HG03469 (cell line): ENCODE results near the gene CCDC144A.
"Not testable (repeated sequence)": the region's sequence is repeated elsewhere in the genome, so short reads cannot be mapped to it uniquely, and the experiment has no call there.

ENCODE experiments used
- ATAC-seq: cut with Tn5 transposase; IDR thresholded peaks from one replicate; pipeline ENCODE4 v1.9.1; 2021; ENCODE audit warnings: mild to moderate bottlenecking, moderate library complexity, moderate number of reproducible peaks; ENCODE audit not compliant: unreplicated experiment

Gene CCDC144A

GRCh38 chr17:16750515-16750914 is 60.5 kb downstream of the CCDC144A start:
- ATAC-seq = not testable (repeated sequence)

GRCh38 chr17:16751224-16751923 is 61.3 kb downstream of the CCDC144A start:
- ATAC-seq = not testable (repeated sequence)

GRCh38 chr17:16751924-16752287 is 61.9 kb downstream of the CCDC144A start:
- ATAC-seq = not testable (repeated sequence)

- not testable (repeated sequence) for ATAC-seq
Observed at GRCh38 chr17:16757520-16757919, 67.5 kb downstream of the CCDC144A start.

- ATAC-seq = not testable (repeated sequence)
Observed at GRCh38 chr17:16758177-16758576, 68.1 kb downstream of the CCDC144A start.

GRCh38 chr17:16768290-16769175 is 78.5 kb downstream of the CCDC144A start:
- ATAC-seq = not testable (repeated sequence)

DNA sequence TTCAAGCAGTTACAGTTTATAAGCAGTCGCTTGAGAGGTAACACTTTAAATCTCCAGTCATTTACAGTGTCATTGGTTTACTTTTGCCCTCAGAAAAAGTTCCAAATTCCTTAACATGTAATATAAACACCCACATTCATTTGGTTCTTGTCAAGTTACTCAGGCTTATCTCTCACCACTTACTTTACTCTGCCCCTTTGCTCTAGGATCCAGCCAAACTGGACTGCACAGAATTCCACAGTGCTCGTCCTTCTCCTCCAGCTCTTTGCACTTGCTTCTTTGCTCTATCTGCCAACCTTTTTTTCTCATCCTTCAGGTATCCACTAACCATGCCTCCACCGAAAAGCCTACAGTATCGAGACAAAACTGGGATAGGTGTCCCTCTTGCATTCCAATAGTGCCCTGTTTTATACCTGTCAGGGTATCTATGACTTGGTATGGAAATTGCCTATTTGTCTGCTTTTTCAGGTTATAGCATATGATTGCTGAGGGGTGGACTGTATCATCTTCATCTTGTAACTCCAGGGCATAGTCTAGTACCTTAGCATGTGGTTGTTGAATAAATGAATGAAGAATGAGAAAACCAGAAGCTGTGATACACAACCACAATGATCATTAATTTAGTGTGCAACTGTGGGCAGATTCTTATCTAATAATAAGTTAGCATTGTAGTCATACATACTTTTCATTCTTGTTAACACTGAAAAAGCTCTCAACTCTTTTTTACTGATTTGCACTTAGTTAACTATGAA is 82.5 kb downstream of the CCDC144A start:
- not testable (repeated sequence) for ATAC-seq

GRCh38 chr17:16773146-16773522 is 83.1 kb downstream of the CCDC144A start:
- ATAC-seq = not testable (repeated sequence)

GRCh38 chr17:16787851-16788250 is 97.8 kb downstream of the CCDC144A start:
- not testable (repeated sequence) for ATAC-seq

GRCh38 chr17:16788889-16789536 is 99.0 kb downstream of the CCDC144A start:
- not testable (repeated sequence) for ATAC-seq

DNA sequence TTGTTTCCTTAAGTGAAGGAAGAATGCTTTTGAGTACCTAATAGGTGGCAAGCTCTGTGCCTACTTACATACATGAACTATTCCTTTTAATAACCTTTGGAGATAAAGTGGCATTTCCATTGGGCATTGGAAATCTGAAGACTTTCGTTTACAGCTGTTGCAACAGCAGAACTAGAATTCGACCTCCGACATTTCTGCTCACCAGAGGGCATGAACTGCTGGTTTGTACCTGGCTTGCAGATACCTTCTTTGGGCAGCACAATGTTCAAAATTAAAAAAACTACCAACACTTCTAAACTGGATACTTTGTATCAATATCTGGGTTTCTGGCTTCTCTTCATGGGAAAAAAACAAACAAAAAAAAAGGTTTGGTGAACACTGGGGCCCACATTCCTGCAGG is 99.6 kb downstream of the CCDC144A start:
- not testable (repeated sequence) for ATAC-seq

DNA sequence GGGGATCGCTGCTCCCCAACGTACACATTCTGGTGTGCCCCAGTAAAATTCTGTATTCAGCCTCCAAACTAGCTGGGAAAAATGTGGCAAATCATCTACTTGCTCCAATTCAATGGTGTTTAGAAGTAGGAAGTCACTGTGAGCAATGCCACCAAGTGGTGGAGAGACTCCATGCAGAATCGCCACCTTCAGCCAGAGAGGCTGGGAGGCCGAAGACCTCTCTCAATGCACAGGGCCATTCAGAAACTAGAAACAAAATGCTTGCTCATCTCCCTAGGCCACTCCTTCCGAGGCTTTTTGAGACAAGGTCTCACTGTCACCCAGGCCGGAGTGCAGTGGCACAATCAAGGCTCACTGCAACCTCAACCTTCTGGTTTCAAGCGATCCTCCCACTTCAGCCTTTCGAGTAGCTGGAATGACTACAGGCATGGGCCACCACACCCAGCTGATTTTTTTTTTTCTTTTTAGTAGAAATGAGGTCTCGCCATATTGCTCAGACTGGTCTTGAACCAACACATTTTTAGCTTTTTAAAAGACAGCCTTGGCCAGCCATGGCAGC is 100.4 kb downstream of the CCDC144A start:
- ATAC-seq = not testable (repeated sequence)

DNA sequence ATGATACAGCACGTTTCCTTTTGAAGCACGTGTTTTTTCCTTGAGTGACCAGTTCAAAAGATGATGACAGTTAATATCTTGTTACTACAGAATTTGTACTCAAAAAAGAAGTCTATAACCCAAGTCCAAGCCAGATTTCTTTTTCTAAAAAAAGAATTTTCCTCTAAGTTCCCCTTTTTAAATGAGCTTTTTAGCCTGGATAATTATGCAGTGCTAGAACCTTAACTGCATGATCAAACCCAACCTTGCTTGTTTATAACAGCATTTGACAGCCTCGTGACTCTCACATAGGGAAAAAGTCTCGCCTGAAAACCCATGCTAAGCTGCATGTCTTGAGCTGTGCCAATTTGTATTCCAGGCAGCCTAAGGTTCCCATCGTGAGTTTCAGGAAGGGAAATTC is 104.2 kb downstream of the CCDC144A start:
- ATAC-seq = not testable (repeated sequence)

DNA sequence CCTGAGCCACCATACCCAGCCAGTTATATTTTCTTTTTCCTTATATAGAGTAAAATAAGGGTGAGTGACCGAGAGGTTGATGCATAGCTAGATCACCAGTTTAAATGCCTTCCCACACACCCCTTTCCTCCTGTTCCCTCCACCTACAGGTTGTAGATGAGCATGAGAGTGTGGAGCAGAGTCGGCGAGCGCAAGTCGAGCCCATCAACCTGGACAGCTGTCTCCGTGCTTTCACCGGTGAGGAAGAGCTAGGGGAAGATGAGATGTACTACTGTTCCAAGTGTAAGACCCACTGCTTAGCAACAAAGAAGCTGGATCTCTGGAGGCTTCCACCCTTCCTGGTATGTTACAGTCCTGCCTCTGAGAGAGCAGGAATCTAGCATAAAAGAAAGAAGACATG is 105.9 kb downstream of the CCDC144A start:
- not testable (repeated sequence) for ATAC-seq

- not testable (repeated sequence) for ATAC-seq
Observed at GRCh38 chr17:16804851-16805250, 114.8 kb downstream of the CCDC144A start.

DNA sequence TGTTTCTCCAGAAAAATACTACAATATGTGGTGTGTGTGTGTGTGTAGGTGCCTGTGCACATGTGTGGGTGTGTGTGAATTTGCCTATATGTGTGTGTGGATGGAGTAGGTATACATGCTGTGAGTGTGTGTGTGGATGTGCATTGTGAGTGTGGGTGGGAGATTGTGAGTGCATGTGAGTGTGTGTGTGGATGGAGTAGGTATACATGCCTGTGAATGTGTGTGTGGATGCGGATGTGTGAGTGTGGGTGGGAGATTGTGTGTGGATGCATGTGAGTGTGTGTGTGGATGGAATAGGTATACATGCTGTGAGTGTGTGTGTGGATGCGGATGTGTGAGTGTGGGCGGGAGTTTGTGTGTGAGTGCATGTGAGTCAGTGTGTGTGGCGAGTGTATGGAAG is 116.6 kb downstream of the CCDC144A start:
- ATAC-seq = not testable (repeated sequence)

DNA sequence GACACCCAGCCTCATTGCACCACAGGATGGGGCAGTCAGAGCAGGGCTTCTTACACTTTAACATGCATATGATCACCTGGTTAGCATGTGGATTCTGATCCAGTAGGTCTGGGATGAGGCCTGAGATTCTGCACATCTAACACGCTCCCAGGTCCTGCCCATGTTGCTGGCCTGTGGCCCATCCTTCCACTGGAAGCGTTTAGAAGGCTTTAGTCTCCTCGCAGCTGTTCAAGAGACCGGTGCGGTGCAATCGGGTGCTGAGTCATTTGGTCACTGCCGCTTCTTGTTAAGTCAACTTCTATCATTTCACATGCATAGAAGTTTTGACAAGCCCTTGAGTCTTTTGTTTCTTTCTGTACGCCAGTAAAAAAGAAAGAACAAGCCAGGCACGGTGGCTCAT is 117.6 kb downstream of the CCDC144A start:
- ATAC-seq = not testable (repeated sequence)

DNA sequence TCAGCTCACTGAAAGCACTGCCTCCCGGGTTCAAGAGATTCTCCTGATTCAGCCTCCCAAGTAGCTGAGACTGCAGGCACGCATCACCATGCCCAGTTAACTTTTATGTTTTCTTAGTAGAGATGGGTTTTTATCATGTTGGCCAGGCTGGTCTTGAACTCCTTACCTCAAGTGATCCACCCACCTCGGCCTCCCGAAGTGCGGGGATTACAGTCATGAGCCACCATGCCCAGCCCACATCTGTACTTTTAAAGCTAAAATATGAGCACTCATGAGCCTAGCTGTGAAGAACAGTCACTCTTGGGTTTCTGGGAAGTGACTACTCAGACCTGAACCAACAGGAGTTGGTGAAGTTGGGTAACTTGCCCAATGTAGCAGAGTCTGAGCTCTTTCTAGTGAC is 120.2 kb downstream of the CCDC144A start:
- ATAC-seq = not testable (repeated sequence)

DNA sequence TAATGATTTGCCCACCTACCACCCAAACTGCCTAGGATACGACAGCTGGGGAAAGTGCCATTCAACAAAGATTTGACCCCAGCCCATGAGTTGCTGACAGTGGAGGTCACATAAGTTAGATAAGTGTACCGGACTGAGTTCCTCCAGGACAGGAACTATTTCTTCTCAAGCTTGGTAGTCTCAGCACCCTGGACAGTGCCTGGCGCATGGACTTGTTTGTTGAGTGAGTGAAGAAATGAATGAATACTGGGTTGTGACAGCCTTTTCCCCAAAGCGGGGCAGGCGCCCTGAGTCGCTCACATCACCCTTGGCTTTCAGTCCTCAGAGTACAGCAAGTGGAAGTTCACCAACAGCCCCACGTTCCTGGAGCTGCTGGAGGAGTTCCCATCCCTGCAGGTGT is 122.1 kb downstream of the CCDC144A start:
- ATAC-seq = not testable (repeated sequence)

GRCh38 chr17:16814439-16814838 is 124.4 kb downstream of the CCDC144A start:
- ATAC-seq = no peak
